Mesothelial cell of epicardium (in vitro differentiated cells): ENCODE data around the gene LHFPL6. TPM values are rescaled to one million over a fixed set of nuclear protein-coding genes. Genes with fewer than 3 reads are reported as not detected.

Experiments
- DNase-seq, 2 experiments: peaks; one replicate each; pipeline ENCODE4 v3.0.0; 2021; ENCODE audit warnings: low spot score in 2 of 2; ENCODE audit not compliant: unreplicated experiment in 2 of 2
- H3K27ac Mint-ChIP-seq: 2 replicates; pipeline ENCODE4 v1.8.0; 2021; ENCODE audit warnings: mixed read lengths
- H3K27me3 Mint-ChIP-seq: 2 replicates; pipeline ENCODE4 v1.8.0; 2021; ENCODE audit warnings: low read depth, mixed read lengths
- H3K36me3 Mint-ChIP-seq: 2 replicates; pipeline ENCODE4 v1.8.0; 2021; ENCODE audit warnings: mixed read lengths
- H3K4me1 Mint-ChIP-seq: 2 replicates; pipeline ENCODE4 v1.8.0; 2021; ENCODE audit warnings: mixed read lengths
- H3K4me3 Mint-ChIP-seq: 2 replicates; pipeline ENCODE4 v1.8.0; 2021; ENCODE audit warnings: mild to moderate bottlenecking, moderate library complexity, mixed read lengths
- H3K9me3 Mint-ChIP-seq: 2 replicates; pipeline ENCODE4 v1.8.0; 2021; ENCODE audit warnings: mixed read lengths
- total RNA-seq: library from RNA; stranded (reverse); gene quantifications from 3 replicates; pipeline ENCODE4 v1.2.1, GENCODE V29; 2021
- TF ChIP-seq, protein P1 (sequence below): fragments of 200-600 bp; sonication (generic); IDR thresholded peaks from one replicate; pipeline ENCODE4 v1.5.0; 2021; ENCODE audit warnings: antibody characterized with exemption; ENCODE audit not compliant: unreplicated experiment

Gene LHFPL6
- total RNA-seq, 1 donor from 2014 or later: 18.2 TPM

DNA sequence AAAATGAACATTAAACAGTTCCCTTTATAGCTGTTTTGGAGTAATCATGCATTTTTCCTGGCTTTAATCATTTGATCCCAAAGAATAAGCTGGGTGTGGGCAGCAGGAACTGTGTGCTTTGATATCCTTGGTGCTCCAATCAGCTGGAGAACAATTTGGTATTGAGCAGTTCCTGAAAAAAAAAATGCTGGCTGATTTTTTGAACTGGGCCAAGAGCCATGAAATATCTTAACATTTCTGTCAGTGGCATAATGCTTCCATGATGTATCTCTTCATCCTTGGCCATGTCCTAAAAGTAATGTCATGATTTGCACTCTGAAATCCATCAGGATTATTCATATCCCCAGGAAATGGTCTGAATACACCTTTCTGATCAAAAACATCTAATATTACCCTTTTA, 134.7 kb downstream of the LHFPL6 start:
- peaks cover 8% of the 10 kb centered on the region for H3K9me3 Mint-ChIP-seq
- H3K4me3 Mint-ChIP-seq: no peak overlapping the region
- DNase-seq: no peak
- H3K36me3 Mint-ChIP-seq: peaks cover 2% of the 10 kb centered on the region
- H3K27me3 Mint-ChIP-seq: no peaks in the 10 kb centered on the region
- no peak overlapping the region for H3K27ac Mint-ChIP-seq
- peaks cover 10% of the 10 kb centered on the region for H3K4me1 Mint-ChIP-seq
- TF ChIP-seq, protein P1, sequence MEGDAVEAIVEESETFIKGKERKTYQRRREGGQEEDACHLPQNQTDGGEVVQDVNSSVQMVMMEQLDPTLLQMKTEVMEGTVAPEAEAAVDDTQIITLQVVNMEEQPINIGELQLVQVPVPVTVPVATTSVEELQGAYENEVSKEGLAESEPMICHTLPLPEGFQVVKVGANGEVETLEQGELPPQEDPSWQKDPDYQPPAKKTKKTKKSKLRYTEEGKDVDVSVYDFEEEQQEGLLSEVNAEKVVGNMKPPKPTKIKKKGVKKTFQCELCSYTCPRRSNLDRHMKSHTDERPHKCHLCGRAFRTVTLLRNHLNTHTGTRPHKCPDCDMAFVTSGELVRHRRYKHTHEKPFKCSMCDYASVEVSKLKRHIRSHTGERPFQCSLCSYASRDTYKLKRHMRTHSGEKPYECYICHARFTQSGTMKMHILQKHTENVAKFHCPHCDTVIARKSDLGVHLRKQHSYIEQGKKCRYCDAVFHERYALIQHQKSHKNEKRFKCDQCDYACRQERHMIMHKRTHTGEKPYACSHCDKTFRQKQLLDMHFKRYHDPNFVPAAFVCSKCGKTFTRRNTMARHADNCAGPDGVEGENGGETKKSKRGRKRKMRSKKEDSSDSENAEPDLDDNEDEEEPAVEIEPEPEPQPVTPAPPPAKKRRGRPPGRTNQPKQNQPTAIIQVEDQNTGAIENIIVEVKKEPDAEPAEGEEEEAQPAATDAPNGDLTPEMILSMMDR: no peak

DNA sequence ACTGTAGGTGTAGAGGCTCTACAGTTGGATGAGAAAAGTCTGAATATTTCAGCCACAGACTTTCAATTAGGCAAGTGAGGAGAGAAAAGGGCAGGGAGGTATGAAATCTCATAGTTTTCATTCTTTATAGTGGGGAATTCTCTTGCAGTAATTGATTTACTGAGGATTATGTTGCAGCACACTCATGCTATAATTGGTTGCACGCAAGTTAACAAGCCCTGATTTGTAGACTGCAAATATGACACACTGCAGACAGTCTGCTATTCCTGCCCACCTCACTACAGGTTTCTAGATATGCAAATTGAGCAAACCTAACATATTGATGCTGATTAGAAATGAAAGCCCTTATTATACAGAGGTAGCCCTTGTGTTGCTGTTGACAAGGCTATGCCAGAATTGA, 139.4 kb downstream of the LHFPL6 start:
- Mint-ChIP-seq H3K4me1 (peaks cover 47% of the 10 kb centered on the region), H3K4me3 (no peak overlapping the region), H3K36me3 (no peaks in the 10 kb centered on the region), H3K27me3 (no peaks in the 10 kb centered on the region), H3K27ac (peak overlapping the region; percentile 60), H3K9me3 (no peaks in the 10 kb centered on the region)
- DNase-seq: no peak
- TF ChIP-seq, protein P1: no peak

DNA sequence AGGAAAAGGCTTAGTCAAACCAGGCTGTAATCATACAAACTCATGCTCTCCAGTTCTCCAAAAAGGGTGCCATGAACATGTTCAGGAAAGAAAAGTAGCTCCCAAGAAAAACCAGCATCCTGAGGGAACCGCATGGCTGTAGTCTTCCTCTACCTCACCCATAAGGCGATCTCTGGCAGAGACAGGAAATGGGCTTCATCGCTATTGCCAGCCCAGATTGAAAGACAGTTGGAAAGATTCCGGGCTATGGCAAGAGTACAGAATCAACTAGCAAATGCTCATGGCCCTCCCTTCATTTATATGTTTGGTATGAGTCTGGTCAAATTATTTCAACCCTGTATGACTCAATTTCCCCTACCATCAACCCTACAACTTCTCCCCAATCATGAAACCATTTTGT, 140.1 kb downstream of the LHFPL6 start:
- Mint-ChIP-seq H3K27ac (peak overlapping the region; percentile 81), H3K27me3 (no peaks in the 10 kb centered on the region), H3K36me3 (no peaks in the 10 kb centered on the region), H3K4me3 (no peak overlapping the region), H3K9me3 (no peaks in the 10 kb centered on the region), H3K4me1 (peaks cover 47% of the 10 kb centered on the region)
- TF ChIP-seq, protein P1: no peak
- no peak for DNase-seq

DNA sequence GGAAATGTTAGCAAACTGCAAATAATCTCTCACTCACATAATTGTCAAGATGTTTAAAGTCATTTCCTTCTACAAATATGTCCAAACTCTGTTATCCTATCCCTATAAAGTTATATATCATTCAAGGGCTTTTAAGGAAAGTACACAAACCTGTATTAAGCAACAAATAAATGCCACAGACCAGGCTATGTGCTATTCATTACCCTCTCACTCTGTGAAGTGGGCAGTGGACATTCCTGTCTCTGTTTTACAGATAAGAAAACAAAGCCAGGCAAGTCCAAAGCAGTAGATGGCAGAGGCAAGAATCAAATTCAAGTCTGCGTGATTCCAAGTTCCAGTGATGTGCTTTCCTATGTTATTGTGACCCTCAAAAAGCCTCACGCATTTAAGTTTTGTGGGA, 140.6 kb downstream of the LHFPL6 start:
- peaks cover under 1% of the 10 kb centered on the region for H3K9me3 Mint-ChIP-seq
- peaks cover 47% of the 10 kb centered on the region for H3K4me1 Mint-ChIP-seq
- no peaks in the 10 kb centered on the region for H3K36me3 Mint-ChIP-seq
- no peaks in the 10 kb centered on the region for H3K27me3 Mint-ChIP-seq
- TF ChIP-seq, protein P1: no peak
- DNase-seq: no peak
- peak overlapping the region; percentile 81 for H3K27ac Mint-ChIP-seq
- no peak overlapping the region for H3K4me3 Mint-ChIP-seq

DNA sequence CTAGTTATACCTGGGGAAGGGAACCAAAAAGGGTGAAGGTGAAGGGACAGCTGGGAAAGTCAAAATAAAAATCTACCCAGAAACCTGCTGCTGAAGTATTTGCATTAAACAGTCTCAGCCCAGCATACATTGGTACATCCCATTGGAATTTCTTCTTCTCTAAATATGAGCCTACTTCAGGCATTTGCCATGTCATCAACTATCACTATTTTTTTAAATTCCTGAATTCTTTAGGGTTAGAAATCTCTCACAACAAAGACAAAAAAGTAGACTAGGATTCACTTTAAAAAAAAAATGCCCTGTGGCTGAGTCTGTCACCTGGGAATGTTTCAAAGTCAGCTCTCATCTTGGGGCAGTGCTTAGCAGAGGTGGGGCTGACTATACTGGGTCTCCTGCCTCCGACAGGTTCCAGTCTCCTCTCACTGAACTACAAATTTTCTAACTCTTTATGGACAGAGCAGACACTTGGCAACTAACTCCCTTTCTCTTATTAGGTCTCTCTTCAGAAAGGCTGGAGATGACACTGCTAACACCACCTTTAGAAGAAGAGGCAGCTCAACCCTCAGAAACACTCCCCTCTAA, 141.2 kb downstream of the LHFPL6 start:
- peak overlapping the region; percentile 81 for H3K27ac Mint-ChIP-seq
- no peaks in the 10 kb centered on the region for H3K27me3 Mint-ChIP-seq
- H3K9me3 Mint-ChIP-seq: peaks cover 5% of the 10 kb centered on the region
- no peaks in the 10 kb centered on the region for H3K36me3 Mint-ChIP-seq
- TF ChIP-seq, protein P1: no peak
- DNase-seq: no peak
- peaks cover 47% of the 10 kb centered on the region for H3K4me1 Mint-ChIP-seq
- H3K4me3 Mint-ChIP-seq: no peak overlapping the region

DNA sequence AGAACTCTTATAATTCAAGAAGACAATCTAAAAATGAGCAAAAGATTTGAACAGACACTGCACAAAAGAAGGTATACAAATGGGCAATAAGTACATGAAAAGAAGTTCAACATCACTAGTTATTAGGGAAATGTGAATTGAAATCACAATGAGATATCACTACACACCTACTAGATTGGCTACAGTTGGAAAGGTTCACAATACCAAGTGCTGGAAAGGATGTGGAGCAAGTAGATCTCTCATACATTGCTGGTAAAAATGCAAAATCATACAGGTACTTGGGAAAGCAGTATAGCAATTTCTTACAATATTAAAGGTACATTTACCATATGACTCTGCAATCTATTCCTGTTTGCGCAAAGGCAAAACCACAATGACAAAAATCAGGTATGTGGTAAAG, 145.7 kb downstream of the LHFPL6 start:
- H3K27me3 Mint-ChIP-seq: no peaks in the 10 kb centered on the region
- DNase-seq: no peak
- H3K36me3 Mint-ChIP-seq: no peaks in the 10 kb centered on the region
- H3K4me3 Mint-ChIP-seq: no peak overlapping the region
- H3K9me3 Mint-ChIP-seq: peaks cover 5% of the 10 kb centered on the region
- H3K4me1 Mint-ChIP-seq: peaks cover 44% of the 10 kb centered on the region
- H3K27ac Mint-ChIP-seq: no peak overlapping the region
- TF ChIP-seq, protein P1: no peak
